GM18517 (cell line): Measurements from ENCODE around the gene CISD2.
A peak's percentile ranks its signal among the peaks of the same experiment; 100 is the strongest.
"Not testable (repeated sequence)": the region's sequence is repeated elsewhere in the genome, so short reads cannot be mapped to it uniquely, and the experiment has no call there.

Experiments used
- ATAC-seq: cut with Tn5 transposase; IDR thresholded peaks from one replicate; pipeline ENCODE4 v1.9.1; 2021; ENCODE audit warnings: mild to moderate bottlenecking, moderate library complexity; ENCODE audit not compliant: unreplicated experiment

The CISD2 gene

DNA sequence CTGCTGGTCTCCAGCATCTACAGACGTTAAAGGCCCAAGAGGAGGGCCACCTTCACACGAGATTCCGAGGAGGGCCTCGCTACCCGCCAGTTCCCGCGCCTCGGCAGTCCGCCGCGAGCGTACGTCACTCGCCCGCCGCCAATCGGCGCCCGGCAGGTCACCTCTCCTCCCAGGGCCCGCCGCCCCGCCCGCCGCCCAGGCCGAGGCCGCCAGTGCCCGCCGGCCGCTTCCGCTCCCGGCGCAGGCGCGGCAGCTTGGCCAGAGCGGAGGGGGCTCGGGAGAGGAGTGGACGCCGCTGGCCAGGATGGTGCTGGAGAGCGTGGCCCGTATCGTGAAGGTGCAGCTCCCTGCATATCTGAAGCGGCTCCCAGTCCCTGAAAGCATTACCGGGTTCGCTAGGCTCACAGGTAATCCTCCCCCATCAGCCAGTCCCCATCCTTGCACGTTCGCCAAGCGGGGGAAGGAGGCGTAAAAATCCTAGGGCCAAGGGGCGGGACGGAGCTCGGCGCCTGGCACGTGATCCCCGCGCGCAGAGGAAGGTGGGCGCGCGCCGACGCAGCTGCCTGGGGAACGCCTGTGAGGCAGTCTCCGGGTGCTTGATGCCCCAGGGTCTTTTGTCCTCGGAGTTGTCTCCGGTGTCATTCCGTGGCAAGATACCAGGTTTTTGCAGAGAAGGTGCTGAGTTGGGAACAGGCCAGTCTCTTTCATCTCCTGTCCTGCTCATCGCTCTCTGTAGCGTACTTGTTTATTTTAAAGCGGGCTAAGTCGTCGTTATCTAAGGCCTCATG is at the start of gene CISD2:
Gene CISD2, plus strand, starts transcription at position 212 of the 788 bp plus-strand sequence. Its CDS starts 93 bp downstream, at position 305.
- ATAC-seq, result peak; percentile 93

DNA sequence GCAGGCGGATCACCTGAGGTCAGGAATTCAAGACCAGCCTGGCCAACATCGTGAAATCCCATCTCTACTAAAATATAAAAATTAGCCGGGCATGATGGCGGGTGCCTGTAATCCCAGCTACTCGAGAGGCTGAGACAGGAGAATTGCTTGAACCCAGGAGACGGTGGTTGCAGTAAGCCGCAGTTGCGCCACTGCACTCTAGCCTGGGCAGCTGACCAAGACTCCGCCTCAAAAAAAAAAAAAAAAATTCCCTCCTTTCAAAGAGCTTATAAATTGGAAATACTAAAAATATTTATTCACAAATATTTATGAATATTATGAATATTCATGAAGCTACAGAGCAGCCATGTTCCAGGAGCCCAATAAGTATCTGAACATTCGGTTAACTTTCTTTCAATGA is 49.7 kb upstream of the CISD2 start:
- not testable (repeated sequence) for ATAC-seq

DNA sequence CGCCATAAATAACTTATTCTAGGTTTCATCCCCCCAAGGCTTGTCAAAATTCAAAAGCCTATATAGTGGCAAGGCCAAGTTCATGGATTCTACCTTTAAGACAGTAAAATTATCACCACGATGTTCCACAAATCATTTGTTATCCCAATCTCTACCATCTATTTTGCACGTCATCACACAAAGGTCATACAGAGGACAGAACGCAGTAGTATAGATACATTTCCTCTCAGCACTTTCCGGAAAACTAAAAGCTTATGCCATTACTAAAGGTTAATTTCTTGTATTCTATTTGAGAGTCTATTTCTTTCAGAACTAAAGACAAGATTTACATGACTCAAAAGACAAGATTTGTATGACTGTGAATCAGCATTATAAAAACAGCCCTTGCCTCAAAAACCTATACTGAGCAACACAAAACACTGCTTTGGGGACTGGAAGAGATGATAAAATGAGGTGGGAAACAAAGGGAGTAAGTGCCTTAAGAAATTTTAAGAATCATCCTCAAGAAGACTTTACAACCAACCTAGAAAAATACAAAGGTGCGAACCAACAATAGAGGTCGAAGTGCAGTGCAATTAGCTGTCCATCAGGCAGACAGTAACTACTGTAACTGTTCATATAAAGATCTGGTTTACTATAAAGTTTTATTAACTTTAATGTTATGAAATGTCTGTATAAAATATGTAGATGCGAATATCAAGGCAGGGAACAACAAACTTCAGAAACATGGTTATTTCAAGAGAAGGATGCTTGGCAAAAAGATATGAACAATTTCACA is 49.0 kb upstream of the CISD2 start:
- ATAC-seq, result no peak

GRCh38 chr4:102823464-102823863 is 45.3 kb upstream of the CISD2 start:
- no peak for ATAC-seq

DNA sequence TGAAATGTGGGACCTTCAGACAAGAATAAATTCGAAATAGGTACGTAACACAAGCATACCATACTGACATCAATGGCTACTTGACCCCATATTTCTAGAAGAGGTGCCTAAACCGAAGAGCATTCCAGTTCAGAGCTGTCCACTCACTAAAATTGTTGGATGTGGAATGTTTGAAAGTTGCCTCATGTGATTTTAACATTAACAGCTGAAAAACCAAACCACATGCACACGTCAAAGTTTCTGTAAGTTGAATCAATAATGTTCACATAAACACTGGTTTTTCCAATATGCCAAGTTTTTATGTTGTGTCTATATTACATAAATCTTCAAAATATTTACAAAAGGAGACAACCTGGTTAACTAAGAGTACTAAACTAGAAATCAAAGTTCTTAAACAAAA is 44.9 kb upstream of the CISD2 start:
- no peak for ATAC-seq

- ATAC-seq, result no peak
Measured at GRCh38 chr4:102824398-102824797, 44.4 kb upstream of the CISD2 start.

- ATAC-seq, result no peak
Measured at GRCh38 chr4:102825261-102826091, 43.3 kb upstream of the CISD2 start.

- ATAC-seq, result no peak
Measured at GRCh38 chr4:102826105-102826889, 42.5 kb upstream of the CISD2 start.

GRCh38 chr4:102826890-102827673 is 41.7 kb upstream of the CISD2 start, which contains the start of gene UBE2D3:
TSS of gene UBE2D3 (minus strand) at chr4:102827551. CDS start at chr4:102826508, 1,043 bp downstream.
- ATAC-seq, result peak; percentile 20

DNA sequence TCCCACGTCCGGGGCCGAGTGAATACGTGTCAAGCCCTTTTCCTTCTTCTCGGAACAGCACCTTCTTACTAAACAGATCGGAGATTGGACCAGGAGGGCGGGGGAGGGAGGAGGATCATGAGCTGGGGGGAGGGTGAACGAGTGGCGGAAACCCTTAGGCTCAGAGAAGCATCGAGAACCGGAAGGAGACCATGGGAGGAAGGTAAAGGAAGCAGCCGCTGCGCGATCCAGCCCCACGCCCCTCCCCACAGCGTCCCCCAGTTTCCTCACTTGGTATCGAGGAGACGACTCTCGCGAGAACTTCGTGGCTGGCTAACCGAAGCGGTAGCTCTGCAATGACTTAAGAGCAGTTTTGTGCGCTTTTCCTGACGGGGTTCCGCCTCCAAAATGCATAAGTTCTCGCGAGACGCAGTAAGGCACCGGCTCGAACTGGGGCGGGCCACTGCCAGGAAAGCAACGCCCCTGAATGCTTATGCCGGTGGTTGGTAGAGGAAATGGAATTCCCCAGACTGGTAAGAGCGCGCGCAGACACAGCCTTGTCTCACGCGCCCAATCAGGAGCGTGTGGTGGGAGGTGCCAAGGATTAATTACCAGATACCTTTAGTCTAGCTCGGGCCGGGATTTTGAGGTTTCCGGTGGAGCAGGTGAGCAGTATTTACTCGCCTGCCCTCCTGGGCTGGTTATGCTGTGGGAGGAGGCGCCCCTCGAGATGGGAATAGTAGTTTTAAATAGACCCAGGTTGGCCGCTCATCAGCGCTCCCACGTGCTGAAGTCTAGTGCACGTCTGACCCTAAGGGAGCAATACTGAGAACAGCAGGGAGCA is 40.9 kb upstream of the CISD2 start:
- ATAC-seq, result peak; percentile 90

- ATAC-seq, result no peak
Measured at GRCh38 chr4:102828497-102828808, 40.3 kb upstream of the CISD2 start.

GRCh38 chr4:102829803-102830202 is 39.0 kb upstream of the CISD2 start:
- ATAC-seq, result no peak

DNA sequence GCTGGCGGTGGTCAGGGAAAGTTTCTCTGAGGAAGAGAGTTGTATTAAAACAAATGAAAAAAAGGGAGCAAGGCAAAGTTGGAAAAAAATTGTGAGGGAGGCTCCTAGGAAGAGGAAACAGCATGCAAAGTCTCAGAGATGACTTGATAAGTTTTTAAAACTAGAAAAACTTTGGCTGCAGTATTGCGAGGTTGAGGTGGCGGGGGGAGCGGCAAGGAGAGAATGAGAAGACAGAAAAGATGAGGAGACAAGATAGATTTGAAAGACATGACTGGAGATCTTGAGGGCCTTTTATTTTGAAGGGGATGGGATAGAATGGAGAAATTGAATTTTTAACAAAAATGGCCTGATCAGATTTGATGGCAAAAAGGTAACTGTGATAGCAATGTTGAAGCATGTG is 36.7 kb upstream of the CISD2 start:
- no peak for ATAC-seq

GRCh38 chr4:102832667-102833066 is 36.1 kb upstream of the CISD2 start:
- ATAC-seq, result no peak

- no peak for ATAC-seq
Measured at GRCh38 chr4:102836596-102836995, 32.2 kb upstream of the CISD2 start.

GRCh38 chr4:102842367-102842766 is 26.4 kb upstream of the CISD2 start:
- no peak for ATAC-seq

GRCh38 chr4:102843273-102843672 is 25.5 kb upstream of the CISD2 start:
- no peak for ATAC-seq

GRCh38 chr4:102843938-102844337 is 24.9 kb upstream of the CISD2 start:
- no peak for ATAC-seq

- no peak for ATAC-seq
Measured at GRCh38 chr4:102847687-102848086, 21.1 kb upstream of the CISD2 start.
